Measurements from ENCODE around the gene TCTN1.
A peak's percentile ranks its signal among the peaks of the same experiment; 100 is the strongest.
"Not testable (repeated sequence)": the region's sequence is repeated elsewhere in the genome, so short reads cannot be mapped to it uniquely, and the experiment has no call there.

TCTN1 gene

GRCh38 chr12:110613771-110614684, at the start of gene TCTN1:
TCTN1 (plus strand) TSS chr12:110614129; CDS start chr12:110614183, 54 bp downstream.
- intact Hi-C loops (cut with DNase I), result loop anchor here (5.0 kb wide), 1 partner anchor 213 kb away; no protein-coding TSS in a partner anchor
- peak; percentile 94 to 100 (median 98) for DNase-seq

GRCh38 chr12:110564471-110564991, 49.4 kb upstream of the TCTN1 start:
- DNase-seq, result no peak
- intact Hi-C loops (cut with DNase I), result no loop called here

GRCh38 chr12:110565894-110566871, 47.7 kb upstream of the TCTN1 start:
- DNase-seq, result peak in 1 of 10 donors; percentile 13
- intact Hi-C loops (cut with DNase I), result no loop called here

GRCh38 chr12:110566993-110567392, 46.9 kb upstream of the TCTN1 start:
- DNase-seq, result no peak
- intact Hi-C loops (cut with DNase I), result no loop called here

- intact Hi-C loops (cut with DNase I), result no loop called here
- DNase-seq, result no peak
Observed at GRCh38 chr12:110568752-110569151, 45.2 kb upstream of the TCTN1 start.

GRCh38 chr12:110569838-110570237, 44.1 kb upstream of the TCTN1 start:
- DNase-seq; intact Hi-C loops (cut with DNase I): not testable (repeated sequence)

GRCh38 chr12:110570798-110571197, 43.1 kb upstream of the TCTN1 start:
- intact Hi-C loops (cut with DNase I); DNase-seq: not testable (repeated sequence)

- intact Hi-C loops (cut with DNase I), result no loop called here
- DNase-seq, result no peak
Observed at GRCh38 chr12:110574044-110574443, 39.9 kb upstream of the TCTN1 start.

GRCh38 chr12:110574717-110575230, 39.2 kb upstream of the TCTN1 start:
- intact Hi-C loops (cut with DNase I), result not testable (repeated sequence)

GRCh38 chr12:110575326-110575725, 38.6 kb upstream of the TCTN1 start:
- intact Hi-C loops (cut with DNase I), result no loop called here
- DNase-seq, result no peak

More at GRCh38 chr12:110574717-110575230, 39.2 kb upstream of the TCTN1 start:
- DNase-seq, result not testable (repeated sequence)

GRCh38 chr12:110576504-110576903, 37.4 kb upstream of the TCTN1 start:
- no peak for DNase-seq
- intact Hi-C loops (cut with DNase I), result no loop called here

- intact Hi-C loops (cut with DNase I), result no loop called here
- no peak for DNase-seq
Observed at GRCh38 chr12:110577864-110578693, 35.9 kb upstream of the TCTN1 start.

GRCh38 chr12:110578694-110579534, 35.0 kb upstream of the TCTN1 start:
- DNase-seq, result no peak
- intact Hi-C loops (cut with DNase I), result no loop called here

- intact Hi-C loops (cut with DNase I), result loop anchor here (5.0 kb wide), 1 partner anchor 77 kb away; the partner anchor contains the start of genes RAD9B and VPS29
- DNase-seq, result no peak
Observed at GRCh38 chr12:110579535-110580253, 34.2 kb upstream of the TCTN1 start.

- no peak for DNase-seq
Observed at GRCh38 chr12:110581931-110582275, 32.0 kb upstream of the TCTN1 start.

GRCh38 chr12:110582276-110583136, 31.4 kb upstream of the TCTN1 start:
- intact Hi-C loops (cut with DNase I), result loop anchor here (5.0 kb wide), 1 partner anchor 80 kb away; the partner anchor contains the start of genes RAD9B and VPS29
- DNase-seq, result peak; percentile 26 to 93 (median 44)

More at GRCh38 chr12:110581931-110582275, 32.0 kb upstream of the TCTN1 start:
- intact Hi-C loops (cut with DNase I), result loop anchor here (5.0 kb wide), 1 partner anchor 80 kb away; the partner anchor contains the start of genes RAD9B and VPS29

All from posterior cingulate gyrus (tissue), 11 donors.